Uterus (tissue), 2 donors: Measurements from ENCODE around the gene RBM12.

ENCODE experiments used
- POLR2A ChIP-seq, 2 donors: fragments of 450-650 bp; IDR thresholded peaks; one replicate each; pipeline ENCODE4 v1.6.1; 2016; ENCODE audit warnings: antibody characterized with exemption in 2 of 2, mild to moderate bottlenecking in 1 of 2, moderate library complexity in 1 of 2
- TF ChIP-seq, protein P1 (sequence below), 4 experiments: fragments of 200-600 bp in 2 of 4; fragments of 450-650 bp in 2 of 4; sonication (generic) in 2 of 4; IDR thresholded peaks; one replicate each; pipeline ENCODE4 v1.5.1; 2016 to 2019; ENCODE audit warnings: antibody characterized with exemption in 4 of 4, mild to moderate bottlenecking in 2 of 4, moderate library complexity in 1 of 4

DNA sequence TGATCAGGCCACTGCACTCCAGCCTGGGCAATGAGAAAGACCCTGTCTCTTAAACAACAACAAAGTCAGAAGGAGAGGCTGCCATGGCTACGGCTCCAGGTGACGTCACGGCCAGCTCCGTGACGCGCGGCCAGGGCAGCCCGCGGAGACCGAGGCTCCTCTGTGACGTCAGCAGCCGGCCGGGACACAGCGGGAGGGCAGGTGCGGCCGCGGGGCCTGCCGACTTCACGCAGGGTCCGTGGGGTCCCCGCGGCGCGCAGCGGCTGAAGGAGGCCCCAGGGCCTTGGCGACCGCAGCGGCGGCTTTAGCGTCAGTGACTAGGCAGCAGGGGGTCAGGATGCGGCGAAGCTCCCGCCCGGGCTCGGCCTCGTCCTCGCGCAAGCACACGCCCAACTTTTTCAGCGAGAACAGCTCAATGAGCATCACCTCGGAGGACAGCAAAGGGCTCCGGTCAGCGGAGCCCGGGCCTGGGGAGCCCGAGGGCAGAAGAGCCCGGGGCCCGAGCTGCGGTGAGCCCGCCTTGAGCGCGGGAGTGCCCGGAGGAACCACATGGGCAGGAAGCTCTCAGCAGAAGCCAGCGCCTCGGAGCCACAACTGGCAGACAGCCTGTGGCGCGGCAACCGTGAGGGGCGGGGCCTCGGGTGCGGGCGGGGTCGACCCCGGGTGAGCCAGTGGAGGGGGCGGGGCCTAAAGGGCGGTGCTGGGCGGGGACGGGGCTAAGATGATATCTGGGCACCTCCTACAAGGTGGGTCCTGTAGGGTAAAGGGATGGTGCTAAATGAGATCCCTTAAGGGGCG, 48.8 kb downstream of the RBM12 start, which contains the start of gene SPAG4:
- TF ChIP-seq, protein P1, sequence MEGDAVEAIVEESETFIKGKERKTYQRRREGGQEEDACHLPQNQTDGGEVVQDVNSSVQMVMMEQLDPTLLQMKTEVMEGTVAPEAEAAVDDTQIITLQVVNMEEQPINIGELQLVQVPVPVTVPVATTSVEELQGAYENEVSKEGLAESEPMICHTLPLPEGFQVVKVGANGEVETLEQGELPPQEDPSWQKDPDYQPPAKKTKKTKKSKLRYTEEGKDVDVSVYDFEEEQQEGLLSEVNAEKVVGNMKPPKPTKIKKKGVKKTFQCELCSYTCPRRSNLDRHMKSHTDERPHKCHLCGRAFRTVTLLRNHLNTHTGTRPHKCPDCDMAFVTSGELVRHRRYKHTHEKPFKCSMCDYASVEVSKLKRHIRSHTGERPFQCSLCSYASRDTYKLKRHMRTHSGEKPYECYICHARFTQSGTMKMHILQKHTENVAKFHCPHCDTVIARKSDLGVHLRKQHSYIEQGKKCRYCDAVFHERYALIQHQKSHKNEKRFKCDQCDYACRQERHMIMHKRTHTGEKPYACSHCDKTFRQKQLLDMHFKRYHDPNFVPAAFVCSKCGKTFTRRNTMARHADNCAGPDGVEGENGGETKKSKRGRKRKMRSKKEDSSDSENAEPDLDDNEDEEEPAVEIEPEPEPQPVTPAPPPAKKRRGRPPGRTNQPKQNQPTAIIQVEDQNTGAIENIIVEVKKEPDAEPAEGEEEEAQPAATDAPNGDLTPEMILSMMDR (IDR thresholded peaks at IDR 0.05): peak in 1 of 4 experiments; percentile 2
- peak; percentile 57 to 60 for TF ChIP-seq POLR2A (IDR thresholded peaks at IDR 0.05)
